Measurements from ENCODE around the gene DENND5A. TPM values are rescaled to one million over a fixed set of nuclear protein-coding genes. Genes with fewer than 3 reads are reported as not detected.
"Not testable (repeated sequence)": the region's sequence is repeated elsewhere in the genome, so short reads cannot be mapped to it uniquely, and the experiment has no call there.

DENND5A gene
- total RNA-seq, 4 donors from 2014 or later = 79.2 to 151 (median 96.2) TPM

GRCh38 chr11:9169595-9170295 lies 95.4 kb downstream of the DENND5A start:
- no peak overlapping the region for H3K4me3 ChIP-seq
- WGBS, 2 donors (ENCODE audit: low coverage in 1 of 2) = 67 to 72% methylated on average over 6 to 7 of the region's 7 CpGs
- no peak overlapping the region for H3K27ac ChIP-seq
- H3K9me3 ChIP-seq = no peaks in the 10 kb centered on the region
- TF ChIP-seq CTCF (IDR thresholded peaks at IDR 0.05) (no peak), POLR2AphosphoS5 (IDR thresholded peaks at IDR 0.05) (no peak), POLR2A (IDR thresholded peaks at IDR 0.05) (no peak), EP300 (IDR thresholded peaks at IDR 0.05) (no peak)
- H3K27me3 ChIP-seq = no peaks in the 10 kb centered on the region
- ATAC-seq = no peak
- H3K4me1 ChIP-seq = no peaks in the 10 kb centered on the region
- H3K36me3 ChIP-seq = peaks cover 3 to 65% of the 10 kb centered on the region in 2 donors

DNA sequence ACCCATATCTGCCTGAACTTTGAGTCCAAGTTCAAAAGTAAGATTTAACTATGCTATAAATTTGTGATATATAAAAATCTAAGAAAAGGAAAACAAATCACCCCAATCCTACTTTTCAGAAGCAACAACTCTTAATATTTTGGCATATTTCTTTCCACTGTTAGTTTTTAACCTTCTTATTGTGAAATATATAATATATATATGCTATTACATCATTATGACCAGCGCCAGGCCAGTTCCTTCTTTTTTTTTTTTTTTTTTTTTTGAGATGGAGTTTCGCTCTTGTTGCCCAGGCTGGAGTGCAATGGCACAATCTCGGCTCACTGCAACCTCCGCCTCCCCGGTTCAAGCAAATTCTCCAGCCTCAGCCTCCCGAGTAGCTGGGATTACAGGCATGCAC lies 103.2 kb downstream of the DENND5A start:
- not testable (repeated sequence) for H3K4me1 ChIP-seq, H3K27me3 ChIP-seq, H3K9me3 ChIP-seq, ATAC-seq, H3K27ac ChIP-seq, H3K4me3 ChIP-seq
- whole genome bisulfite sequencing, 2 donors (ENCODE audit: low coverage in 1 of 2) = 84% methylated on average over 6 of the region's 6 CpGs; no CpG with 5 or more reads in 1 of the 2 donors
- H3K36me3 ChIP-seq = peaks cover 6 to 82% of the 10 kb centered on the region in 2 donors

DNA sequence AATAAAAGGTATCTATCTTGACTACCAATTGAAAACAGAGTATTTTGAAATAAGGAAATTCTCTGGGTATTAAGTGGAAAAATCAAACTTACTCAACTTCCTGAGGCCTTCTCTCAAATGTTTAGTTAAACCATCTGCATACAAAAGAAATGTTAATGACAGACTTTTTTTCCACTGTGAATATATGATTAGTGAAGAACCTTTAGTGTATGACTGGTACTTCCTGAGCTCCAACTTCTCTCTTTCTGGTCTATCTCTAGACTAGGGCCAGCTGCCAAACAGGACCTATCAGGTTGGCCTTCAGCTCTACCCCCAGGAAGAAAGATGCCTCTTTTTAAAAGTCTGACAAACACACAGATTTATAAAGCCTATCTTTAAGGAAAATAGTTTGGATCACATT lies 105.0 kb downstream of the DENND5A start:
- no peaks in the 10 kb centered on the region for H3K4me1 ChIP-seq
- H3K4me3 ChIP-seq = no peak overlapping the region
- no peaks in the 10 kb centered on the region for H3K27me3 ChIP-seq
- no peaks in the 10 kb centered on the region for H3K9me3 ChIP-seq
- no peak for TF ChIP-seq POLR2AphosphoS5 (IDR thresholded peaks at IDR 0.05)
- no peak for TF ChIP-seq POLR2A (IDR thresholded peaks at IDR 0.05)
- TF ChIP-seq CTCF (IDR thresholded peaks at IDR 0.05) = no peak
- H3K27ac ChIP-seq = no peak overlapping the region
- peaks cover 6 to 82% of the 10 kb centered on the region in 2 donors for H3K36me3 ChIP-seq
- ATAC-seq = no peak

GRCh38 chr11:9158898-9159391 lies 106.2 kb downstream of the DENND5A start:
- no peak for ATAC-seq
- H3K36me3 ChIP-seq = peaks cover 6 to 79% of the 10 kb centered on the region in 2 donors
- H3K27ac ChIP-seq = no peak overlapping the region
- TF ChIP-seq POLR2A (IDR thresholded peaks at IDR 0.05) (no peak), CTCF (IDR thresholded peaks at IDR 0.05) (no peak), POLR2AphosphoS5 (IDR thresholded peaks at IDR 0.05) (no peak), EP300 (IDR thresholded peaks at IDR 0.05) (no peak)
- no peaks in the 10 kb centered on the region for H3K9me3 ChIP-seq
- no peaks in the 10 kb centered on the region for H3K27me3 ChIP-seq
- no peak overlapping the region for H3K4me3 ChIP-seq
- H3K4me1 ChIP-seq = no peaks in the 10 kb centered on the region

- Histone ChIP-seq H3K36me3 (peaks cover 4 to 93% of the 10 kb centered on the region in 2 donors), H3K4me3 (no peak overlapping the region), H3K27me3 (no peaks in the 10 kb centered on the region), H3K4me1 (no peaks in the 10 kb centered on the region), H3K9me3 (no peaks in the 10 kb centered on the region), H3K27ac (no peak overlapping the region)
- TF ChIP-seq POLR2AphosphoS5 (IDR thresholded peaks at IDR 0.05) (no peak), EP300 (IDR thresholded peaks at IDR 0.05) (no peak), CTCF (IDR thresholded peaks at IDR 0.05) (no peak), POLR2A (IDR thresholded peaks at IDR 0.05) (no peak)
- ATAC-seq = no peak
- 84 to 93% methylated on average over 3 to 4 of the region's 4 CpGs for WGBS, 2 donors (ENCODE audit: low coverage in 1 of 2)
Measured at GRCh38 chr11:9155930-9156329, 109.2 kb downstream of the DENND5A start.
